Omental fat pad (tissue), 4 donors: Measurements from ENCODE around the gene AATK. TPM values are rescaled to one million over a fixed set of nuclear protein-coding genes. Genes with fewer than 3 reads are reported as not detected.

Experiments
- ATAC-seq: fragments of 150-250 bp; one replicate; pipeline ENCODE4 v1.9.1; 2016; ENCODE audit warnings: mild to moderate bottlenecking, moderate library complexity; ENCODE audit not compliant: low FRiP score
- DNase-seq: peaks from one replicate; pipeline ENCODE4 v3.0.0-alpha.2; 2019; ENCODE audit warnings: low spot score
- CTCF ChIP-seq, 3 donors: fragments of 450-650 bp; IDR thresholded peaks; one replicate each; pipeline ENCODE4 v1.5.1; 2016 to 2017; ENCODE audit warnings: antibody characterized with exemption in 3 of 3, mild to moderate bottlenecking in 3 of 3, moderate library complexity in 2 of 3
- total RNA-seq, 4 donors: library from RNA; depleted of rRNA; stranded (reverse); fragments of >200 nt; gene quantifications; one replicate each; pipeline ENCODE4 v1.1.0, GENCODE V29; 2016

The AATK gene
- total RNA-seq, 4 donors from 2014 or later: 1.3 to 6.0 (median 3.1) TPM

DNA sequence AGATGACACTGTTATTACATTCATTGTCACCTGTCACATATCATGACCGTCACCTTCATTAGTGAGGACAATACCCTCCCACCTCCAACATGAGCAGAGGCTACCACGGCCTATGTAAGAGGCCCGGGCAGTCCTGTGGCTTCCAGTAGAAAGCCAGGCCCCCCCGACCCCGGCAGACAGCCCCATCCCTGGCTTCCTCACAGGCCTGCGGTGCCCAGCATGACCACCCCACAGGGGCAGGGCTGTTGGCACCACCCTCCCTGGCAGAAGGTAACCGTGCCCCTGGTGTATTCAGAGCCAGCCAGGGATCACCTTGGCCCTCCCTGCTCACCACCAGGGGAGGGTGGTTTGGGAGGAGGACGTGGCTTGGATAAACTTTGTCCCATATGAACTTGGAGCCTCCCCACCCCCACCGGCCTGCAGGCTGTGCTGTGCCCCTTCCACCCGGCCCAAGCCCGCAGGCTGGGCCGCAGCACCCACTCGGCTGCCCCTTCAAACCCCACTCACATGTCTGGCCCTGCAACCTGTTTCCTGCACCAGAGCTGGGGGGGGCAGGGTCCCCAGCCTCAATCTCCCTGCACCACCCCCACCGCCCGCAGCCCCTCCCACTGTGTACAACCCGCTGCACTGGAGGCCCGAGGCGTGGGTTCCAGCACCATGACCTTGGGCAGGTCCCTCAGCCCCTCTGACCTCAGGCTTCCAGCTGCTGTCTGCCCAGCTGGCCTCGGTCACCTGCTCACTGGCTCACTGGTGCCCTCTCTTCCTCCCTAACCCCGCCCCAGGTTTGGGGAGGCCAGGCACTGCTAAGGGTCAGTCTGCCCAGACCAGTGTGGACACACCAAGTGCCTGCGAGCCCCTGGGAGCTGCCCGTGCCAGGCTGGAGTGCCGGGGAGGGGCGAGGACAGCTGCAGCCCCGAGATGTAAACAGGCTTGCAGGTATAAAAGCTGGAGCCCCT is 12.4 kb upstream of the AATK start:
- no peak for TF ChIP-seq CTCF (IDR thresholded peaks at IDR 0.05)
- ATAC-seq (no peak), DNase-seq (no peak)

DNA sequence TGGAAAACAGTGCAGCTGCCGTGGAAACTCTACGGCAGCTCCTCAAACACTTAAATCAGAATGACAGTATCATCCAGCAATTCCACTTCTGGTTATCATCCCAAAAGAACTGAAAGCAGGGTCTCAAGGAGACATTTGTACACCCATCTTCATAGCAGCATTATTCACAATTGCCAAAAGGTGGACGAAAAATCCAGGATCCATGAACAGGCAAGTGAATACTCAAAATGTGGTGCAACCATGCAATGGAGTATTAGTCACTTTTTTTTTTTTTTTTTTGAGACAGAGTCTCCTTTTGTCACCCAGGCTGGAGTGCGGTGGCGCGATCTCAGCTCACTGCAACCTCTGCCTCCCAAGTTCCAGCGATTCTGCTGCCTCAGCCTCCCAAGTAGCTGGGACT is 10.6 kb upstream of the AATK start:
- no peak for TF ChIP-seq CTCF (IDR thresholded peaks at IDR 0.05)
- DNase-seq: no peak

DNA sequence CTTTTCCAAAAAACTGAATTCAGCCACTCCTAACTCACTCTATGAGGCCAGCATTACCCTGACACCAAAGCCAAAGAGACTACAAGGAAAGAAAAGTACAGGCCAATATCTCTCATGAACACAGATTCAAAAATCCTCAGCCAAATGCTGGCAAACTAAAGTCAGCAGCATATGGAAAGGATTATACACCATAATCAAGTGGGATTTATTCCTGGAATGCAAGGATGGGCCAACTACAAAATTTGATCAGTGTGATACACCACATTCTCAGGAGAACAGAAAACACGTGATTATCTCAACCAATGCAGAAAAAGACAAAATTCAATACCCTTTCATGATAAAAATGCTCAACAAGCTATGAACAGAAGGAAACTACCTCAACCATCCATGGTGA is 7.7 kb upstream of the AATK start:
- TF ChIP-seq CTCF (IDR thresholded peaks at IDR 0.05): no peak
- no peak for ATAC-seq
- no peak for DNase-seq

More for the DNA sequence above, 10.6 kb upstream of the AATK start:
- ATAC-seq: no peak

- TF ChIP-seq CTCF (IDR thresholded peaks at IDR 0.05): no peak
- ATAC-seq (no peak), DNase-seq (no peak)
Measured at GRCh38 chr17:81173052-81173761, 7.2 kb upstream of the AATK start.

- TF ChIP-seq CTCF (IDR thresholded peaks at IDR 0.05): no peak
- ATAC-seq (no peak), DNase-seq (no peak)
Measured at GRCh38 chr17:81171941-81172340, 5.9 kb upstream of the AATK start.

GRCh38 chr17:81170727-81171494 is 4.9 kb upstream of the AATK start:
- no peak for TF ChIP-seq CTCF (IDR thresholded peaks at IDR 0.05)
- ATAC-seq (no peak), DNase-seq (no peak)
